Choroid plexus epithelial cell (primary cell): Measurements from ENCODE around the gene NECTIN1.
A peak's percentile ranks its signal among the peaks of the same experiment; 100 is the strongest.

Source experiments
- DNase-seq: peaks from one replicate; pipeline ENCODE4 v3.0.0-alpha.2; 2010; ENCODE audit warnings: low read depth
- H3K4me3 ChIP-seq: 2 replicates; pipeline ENCODE4 v1.5.1; 2011; ENCODE audit warnings: low read depth, mild to moderate bottlenecking, control low read depth, low read length, moderate library complexity
- CTCF ChIP-seq: conservative IDR thresholded peaks from 2 replicates; pipeline ENCODE4 v1.5.1; 2011; ENCODE audit warnings: low read depth, mild to moderate bottlenecking, control low read depth, inconsistent platforms, low read length, moderate library complexity

NECTIN1 gene

GRCh38 chr11:119759747-119760412 lies 30.9 kb upstream of the NECTIN1 start:
- no peak overlapping the region for H3K4me3 ChIP-seq
- no peak for DNase-seq
- no peak for TF ChIP-seq CTCF

- TF ChIP-seq CTCF, result no peak
- no peak overlapping the region for H3K4me3 ChIP-seq
Measured at GRCh38 chr11:119759324-119759723, 30.3 kb upstream of the NECTIN1 start.

GRCh38 chr11:119758291-119758690 lies 29.3 kb upstream of the NECTIN1 start:
- H3K4me3 ChIP-seq, result no peak overlapping the region
- TF ChIP-seq CTCF, result no peak
- DNase-seq, result peak; percentile 73

More at GRCh38 chr11:119759324-119759723, 30.3 kb upstream of the NECTIN1 start:
- DNase-seq, result peak; percentile 30

GRCh38 chr11:119757378-119757777 lies 28.4 kb upstream of the NECTIN1 start:
- DNase-seq, result no peak
- H3K4me3 ChIP-seq, result no peak overlapping the region
- no peak for TF ChIP-seq CTCF

- TF ChIP-seq CTCF, result no peak
- DNase-seq, result no peak
- H3K4me3 ChIP-seq, result no peak overlapping the region
Measured at GRCh38 chr11:119756169-119756865, 27.3 kb upstream of the NECTIN1 start.

GRCh38 chr11:119755356-119756071 lies 26.5 kb upstream of the NECTIN1 start:
- DNase-seq, result no peak
- TF ChIP-seq CTCF, result no peak
- no peak overlapping the region for H3K4me3 ChIP-seq
